HCT116 (cell line): ENCODE results near the gene SMCO1.

Experiments
- CEBPB ChIP-seq: IDR thresholded peaks from 2 replicates; pipeline ENCODE4 v1.6.1; 2012; ENCODE audit warnings: low read depth
- CTCF ChIP-seq, 3 experiments: fragments of 200-600 bp in 1 of 3; sonication (generic) in 1 of 3; IDR thresholded peaks in 2 of 3; conservative IDR thresholded peaks in 1 of 3; 2 replicates each; pipeline ENCODE4 v1.5.1; 2012 to 2017; ENCODE audit warnings: low read depth in 2 of 3, low read length in 2 of 3, antibody characterized with exemption in 1 of 3, borderline replicate concordance in 1 of 3, control low read depth in 1 of 3, mild to moderate bottlenecking in 1 of 3, mixed read lengths in 1 of 3, mixed run types in 1 of 3, moderate library complexity in 1 of 3; ENCODE audit not compliant: insufficient read depth in 1 of 3
- JUND ChIP-seq: IDR thresholded peaks from 2 replicates; pipeline ENCODE4 v1.6.1; 2012
- MAX ChIP-seq: IDR thresholded peaks from 2 replicates; pipeline ENCODE4 v1.6.1; 2012
- POLR2A ChIP-seq: IDR thresholded peaks from 2 replicates; pipeline ENCODE4 v1.7.0; 2011; ENCODE audit warnings: borderline replicate concordance; ENCODE audit not compliant: insufficient read depth, insufficient read length; ENCODE audit errors: extremely low read depth
- POLR2AphosphoS5 ChIP-seq: IDR thresholded peaks from 2 replicates; pipeline ENCODE4 v1.6.1; 2011; ENCODE audit warnings: mild to moderate bottlenecking, low read depth, low read length, moderate library complexity
- REST ChIP-seq: IDR thresholded peaks from 2 replicates; pipeline ENCODE4 v1.6.1; 2012; ENCODE audit warnings: low read depth
- SIN3A ChIP-seq: IDR thresholded peaks from 2 replicates; pipeline ENCODE4 v1.6.1; 2012; ENCODE audit warnings: low read depth
- SP1 ChIP-seq: IDR thresholded peaks from 2 replicates; pipeline ENCODE4 v1.6.1; 2012; ENCODE audit warnings: low read depth

- TF ChIP-seq POLR2AphosphoS5 (no peak), JUND (no peak), SIN3A (no peak), POLR2A (no peak), CTCF (IDR thresholded peaks at IDR 0.05 in 2 of 3, conservative IDR thresholded peaks at IDR 0.05 in 1 of 3; ENCODE audit: borderline replicate concordance in 1 of 3, insufficient read depth in 1 of 3, low read depth in 2 of 3, low read length in 2 of 3) (peak in 2 of 3 experiments; percentile 35 to 42; a peak in 4 of 6 replicates), SP1 (no peak), MAX (no peak), REST (no peak), CEBPB (no peak)
Observed at GRCh38 chr3:196486263-196486662, 28.9 kb downstream of the SMCO1 start.
